ENCODE results near the gene ALG12. TPM values are rescaled to one million over a fixed set of nuclear protein-coding genes. Genes with fewer than 3 reads are reported as not detected.
A peak's percentile ranks its signal among the peaks of the same experiment; 100 is the strongest.

ALG12 gene
- total and polyA plus RNA-seq, 9 donors, result 3.5 to 19.2 (median 13.7) TPM

- peak; percentile 94 to 96 (median 96) for DNase-seq
- TF ChIP-seq CTCF (IDR thresholded peaks at IDR 0.05) (no peak), POLR2A (IDR thresholded peaks at IDR 0.05) (peak; percentile 39), EP300 (IDR thresholded peaks at IDR 0.05) (peak; percentile 71)
- no peaks in the 10 kb centered on the region for H3K9me3 ChIP-seq
- peaks cover 15% of the 10 kb centered on the region for H3K4me1 ChIP-seq (ENCODE audit: insufficient read depth)
- H3K4me3 ChIP-seq, result peak overlapping the region; percentile 42
- H3K36me3 ChIP-seq, result no peaks in the 10 kb centered on the region
- intact Hi-C loops (cut with DNase I), result loop anchor here in 1 of 4 donors (5.0 kb wide), 1 partner anchor 36 kb away; no protein-coding TSS in a partner anchor
- no peaks in the 10 kb centered on the region for H3K27me3 ChIP-seq
- H3K27ac ChIP-seq, result peak overlapping the region; percentile 58 to 95
- WGBS, 3 donors, result 3 to 7% (median 3%) methylated on average over 22 to 52 of the region's 52 CpGs
Observed at GRCh38 chr22:49936018-49936972, 18.1 kb upstream of the ALG12 start.

GRCh38 chr22:49935561-49935960 lies 17.3 kb upstream of the ALG12 start:
- Histone ChIP-seq H3K4me3 (peak overlapping the region; percentile 42), H3K9me3 (no peaks in the 10 kb centered on the region), H3K36me3 (no peaks in the 10 kb centered on the region), H3K27me3 (no peaks in the 10 kb centered on the region), H3K4me1 (ENCODE audit: insufficient read depth) (peaks cover 15% of the 10 kb centered on the region), H3K27ac (peak overlapping the region; percentile 77 to 95)
- WGBS, 3 donors, result 4 to 21% (median 10%) methylated on average over 2 to 16 of the region's 16 CpGs
- no peak for TF ChIP-seq POLR2A (IDR thresholded peaks at IDR 0.05)
- no peak for TF ChIP-seq CTCF (IDR thresholded peaks at IDR 0.05)
- no peak for TF ChIP-seq EP300 (IDR thresholded peaks at IDR 0.05)
- DNase-seq, result no peak
- intact Hi-C loops (cut with DNase I), result loop anchor here in 1 of 4 donors (5.0 kb wide), 1 partner anchor 37 kb away; no protein-coding TSS in a partner anchor

GRCh38 chr22:49934891-49935557 lies 16.8 kb upstream of the ALG12 start:
- peaks cover 15% of the 10 kb centered on the region for H3K4me1 ChIP-seq (ENCODE audit: insufficient read depth)
- 15 to 54% (median 51%) methylated on average over 10 to 56 of the region's 56 CpGs for WGBS, 3 donors
- peak overlapping the region; percentile 42 for H3K4me3 ChIP-seq

More at GRCh38 chr22:49934891-49935557, 16.8 kb upstream of the ALG12 start:
- Histone ChIP-seq H3K9me3 (no peaks in the 10 kb centered on the region), H3K27me3 (no peaks in the 10 kb centered on the region), H3K27ac (peak overlapping the region; percentile 77 to 95), H3K36me3 (no peaks in the 10 kb centered on the region)
- DNase-seq, result peak; percentile 87 to 92 (median 89)
- TF ChIP-seq CTCF (IDR thresholded peaks at IDR 0.05) (no peak), EP300 (IDR thresholded peaks at IDR 0.05) (no peak), POLR2A (IDR thresholded peaks at IDR 0.05) (no peak)
- intact Hi-C loops (cut with DNase I), result loop anchor here (5.0 kb wide), 2 partner anchors 32 to 37 kb away; no protein-coding TSS in a partner anchor

Measured in ovary (tissue), 9 donors.